Erythroblast (primary cell): ENCODE results near the gene ZDHHC9.

Source experiments
- GATA1 ChIP-seq: IDR thresholded peaks from 2 replicates; pipeline ENCODE4 v1.6.1; 2011; ENCODE audit warnings: low read depth, mild to moderate bottlenecking, control low read depth, low read length, moderate library complexity
- POLR2A ChIP-seq: IDR thresholded peaks from 2 replicates; pipeline ENCODE4 v1.6.1; 2011; ENCODE audit warnings: mild to moderate bottlenecking, low read length

- TF ChIP-seq POLR2A = no peak
- no peak for TF ChIP-seq GATA1
Measured at GRCh38 chrX:129790146-129790545, 53.5 kb downstream of the ZDHHC9 start.
